Activated B cell treated with CpG ODN at 0.5 μM for 24 hours (primary cell): Measurements from ENCODE around the gene CCDC88B. TPM values are rescaled to one million over a fixed set of nuclear protein-coding genes. Genes with fewer than 3 reads are reported as not detected.

Source experiments
- ATAC-seq: fragments of 200-7000 bp; cut with Tn5 transposase; one replicate; pipeline ENCODE4 v1.10.0; 2021; ENCODE audit warnings: low read depth, mild to moderate bottlenecking, moderate library complexity
- CTCF ChIA-PET: fragments of 350-600 bp; sonication (Branson Sonifier 250); formaldehyde crosslinking; loops from one replicate; lab custom pipeline; 2021; ENCODE audit warnings: antibody characterized with exemption; lab: Charles Lee
- POLR2A ChIA-PET: fragments of 350-600 bp; sonication (Branson Sonifier 250); formaldehyde crosslinking; loops from one replicate; lab custom pipeline; 2021; ENCODE audit warnings: antibody characterized with exemption; lab: Charles Lee
- DNase-seq: peaks from one replicate; pipeline ENCODE4 v3.0.0; 2022
- H3K27ac Mint-ChIP-seq: one replicate; pipeline ENCODE4 v1.8.0; 2020; ENCODE audit warnings: mixed read lengths
- H3K27me3 Mint-ChIP-seq: one replicate; pipeline ENCODE4 v1.8.0; 2021; ENCODE audit warnings: mixed read lengths
- H3K36me3 Mint-ChIP-seq: one replicate; pipeline ENCODE4 v1.8.0; 2021; ENCODE audit warnings: low read depth, mixed read lengths
- H3K4me1 Mint-ChIP-seq: one replicate; pipeline ENCODE4 v1.8.0; 2021; ENCODE audit warnings: mixed read lengths
- H3K4me3 Mint-ChIP-seq: one replicate; pipeline ENCODE4 v1.8.0; 2020; ENCODE audit warnings: mild to moderate bottlenecking, mixed read lengths
- H3K9me3 Mint-ChIP-seq: one replicate; pipeline ENCODE4 v1.8.0; 2020; ENCODE audit warnings: mixed read lengths
- intact Hi-C: fragments of 100-400 bp; cut with micrococcal nuclease; formaldehyde crosslinking; loops from one replicate; pipeline ENCODE4 v1.15.1; 2024
- total RNA-seq: library from RNA; stranded (reverse); gene quantifications from 2 replicates; pipeline ENCODE4 v1.2.3, GENCODE V29; 2022
- TF ChIP-seq, protein P1 (sequence below): fragments of 200-600 bp; IDR thresholded peaks from one replicate; pipeline ENCODE4 v1.8.0; 2022; ENCODE audit warnings: antibody characterized with exemption, mild to moderate bottlenecking

The CCDC88B gene
- total RNA-seq, 1 donor from 2014 or later = 201 TPM

GRCh38 chr11:64331569-64332371, 8.2 kb upstream of the CCDC88B start:
- no peaks in the 10 kb centered on the region for H3K27me3 Mint-ChIP-seq
- H3K4me1 Mint-ChIP-seq = peaks cover 35% of the 10 kb centered on the region
- H3K27ac Mint-ChIP-seq = peak overlapping the region; percentile 5
- DNase-seq (peak; percentile 52), ATAC-seq (peak; percentile 32)
- ChIA-PET CTCF (interaction anchor here (0.6 to 3.4 kb wide), 11 partner anchors 8 to 357 kb away, joined by 3 to 56 read pairs (median 6); partner anchors contain the start of genes CCDC88B, ESRRA, PRDX5 and TRMT112), POLR2A (interaction anchor here (0.5 to 3.1 kb wide), 7 partner anchors 9 to 90 kb away, joined by 5 to 77 read pairs (median 11); partner anchors contain the start of genes CCDC88B, ESRRA, FKBP2 and PRDX5)
- peaks cover 2% of the 10 kb centered on the region for H3K36me3 Mint-ChIP-seq
- intact Hi-C loops = loop anchor here (1.0 kb wide), 1 partner anchor 13 kb away; the partner anchor contains the start of gene PRDX5
- TF ChIP-seq, protein P1, sequence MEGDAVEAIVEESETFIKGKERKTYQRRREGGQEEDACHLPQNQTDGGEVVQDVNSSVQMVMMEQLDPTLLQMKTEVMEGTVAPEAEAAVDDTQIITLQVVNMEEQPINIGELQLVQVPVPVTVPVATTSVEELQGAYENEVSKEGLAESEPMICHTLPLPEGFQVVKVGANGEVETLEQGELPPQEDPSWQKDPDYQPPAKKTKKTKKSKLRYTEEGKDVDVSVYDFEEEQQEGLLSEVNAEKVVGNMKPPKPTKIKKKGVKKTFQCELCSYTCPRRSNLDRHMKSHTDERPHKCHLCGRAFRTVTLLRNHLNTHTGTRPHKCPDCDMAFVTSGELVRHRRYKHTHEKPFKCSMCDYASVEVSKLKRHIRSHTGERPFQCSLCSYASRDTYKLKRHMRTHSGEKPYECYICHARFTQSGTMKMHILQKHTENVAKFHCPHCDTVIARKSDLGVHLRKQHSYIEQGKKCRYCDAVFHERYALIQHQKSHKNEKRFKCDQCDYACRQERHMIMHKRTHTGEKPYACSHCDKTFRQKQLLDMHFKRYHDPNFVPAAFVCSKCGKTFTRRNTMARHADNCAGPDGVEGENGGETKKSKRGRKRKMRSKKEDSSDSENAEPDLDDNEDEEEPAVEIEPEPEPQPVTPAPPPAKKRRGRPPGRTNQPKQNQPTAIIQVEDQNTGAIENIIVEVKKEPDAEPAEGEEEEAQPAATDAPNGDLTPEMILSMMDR = no peak
- H3K4me3 Mint-ChIP-seq = peak overlapping the region; percentile 2
- peaks cover under 1% of the 10 kb centered on the region for H3K9me3 Mint-ChIP-seq

DNA sequence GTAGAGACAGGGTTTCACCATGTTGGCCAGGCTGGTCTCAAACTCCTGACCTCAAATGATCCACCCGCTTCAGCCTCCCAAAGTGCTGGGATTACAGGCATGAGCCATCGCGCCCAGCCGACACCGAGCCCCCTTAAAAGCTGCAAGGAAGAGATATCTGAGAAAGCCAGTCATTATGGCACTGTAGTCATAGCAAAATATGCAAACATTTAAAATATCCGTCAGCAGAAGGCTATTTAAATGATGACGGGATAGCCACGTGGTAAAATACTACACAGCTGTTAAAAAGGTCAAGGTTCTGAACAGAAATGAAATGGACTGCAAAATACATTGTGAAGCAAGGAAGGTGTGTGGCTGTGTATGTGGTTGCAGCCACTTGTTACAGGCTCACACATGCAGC, 6.4 kb upstream of the CCDC88B start:
- peaks cover 11% of the 10 kb centered on the region for H3K36me3 Mint-ChIP-seq
- intact Hi-C loops = no loop called here
- ATAC-seq (no peak), DNase-seq (no peak)
- no peak overlapping the region for H3K27ac Mint-ChIP-seq
- CTCF ChIA-PET = interaction anchor here (2.2 to 3.3 kb wide), 3 partner anchors 16 to 29 kb away, joined by 13 to 14 read pairs (median 14); partner anchors contain the start of genes ESRRA, PRDX5 and TRMT112
- no peak overlapping the region for H3K4me3 Mint-ChIP-seq
- H3K4me1 Mint-ChIP-seq = peaks cover 46% of the 10 kb centered on the region
- H3K9me3 Mint-ChIP-seq = no peaks in the 10 kb centered on the region
- no peaks in the 10 kb centered on the region for H3K27me3 Mint-ChIP-seq
- TF ChIP-seq, protein P1 = no peak
- POLR2A ChIA-PET = interaction anchor here (0.6 to 2.9 kb wide), 4 partner anchors 9 to 1715 kb away, joined by 3 to 11 read pairs (median 6); no protein-coding TSS in a partner anchor

DNA sequence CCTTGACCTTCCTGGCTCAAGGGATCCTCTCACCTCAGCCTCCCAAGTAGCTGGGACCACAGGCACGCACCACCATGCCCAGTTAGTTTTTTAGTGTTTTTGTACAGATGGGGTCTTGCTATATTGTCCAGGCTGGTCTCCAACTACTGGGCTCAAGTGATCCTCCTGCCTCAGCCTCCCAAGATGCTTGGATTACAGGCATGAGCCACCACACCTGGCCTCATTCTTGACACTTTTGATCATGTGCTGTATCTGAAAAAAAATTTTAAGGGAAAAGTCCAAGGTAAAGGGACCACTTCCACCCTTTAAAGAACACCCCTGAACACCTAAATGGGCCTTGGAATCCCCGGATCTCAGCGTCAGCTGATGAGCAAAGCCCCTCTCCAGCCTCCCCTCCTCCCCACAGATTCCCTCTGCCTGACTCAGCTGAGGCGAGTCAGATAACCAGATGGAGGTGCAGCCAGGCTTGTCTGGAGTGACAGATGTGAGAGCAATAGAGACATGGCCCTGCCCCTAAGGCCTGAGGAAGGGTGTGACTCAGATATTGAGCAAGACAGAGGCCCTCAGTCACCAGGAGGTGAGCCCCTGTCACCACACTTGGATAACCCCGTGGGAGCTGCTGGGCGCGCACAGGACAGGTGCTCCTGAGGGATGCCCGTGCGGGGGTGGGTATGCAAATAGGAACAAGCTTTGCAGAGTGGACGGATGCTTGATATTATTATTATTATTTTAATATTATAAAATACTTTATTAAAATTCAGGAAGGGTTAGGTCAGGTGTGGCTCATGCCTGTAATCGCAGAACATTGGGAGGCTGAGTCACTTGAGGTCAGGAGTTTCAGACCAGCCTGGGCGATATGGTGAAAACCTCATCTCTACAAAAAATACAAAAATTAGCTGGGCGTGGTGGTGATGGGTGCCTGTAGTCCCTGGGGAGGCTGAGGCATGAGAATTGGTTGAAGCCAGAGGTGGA, 5.0 kb upstream of the CCDC88B start:
- peak; percentile 79 for ATAC-seq
- Mint-ChIP-seq H3K27me3 (no peaks in the 10 kb centered on the region), H3K9me3 (no peaks in the 10 kb centered on the region), H3K4me1 (peaks cover 59% of the 10 kb centered on the region), H3K27ac (peak overlapping the region; percentile 92), H3K36me3 (peaks cover 13% of the 10 kb centered on the region), H3K4me3 (peak overlapping the region; percentile 75)
- TF ChIP-seq, protein P1 = no peak
- CTCF ChIA-PET = interaction anchor here (0.9 to 2.2 kb wide), 5 partner anchors 18 to 114 kb away, joined by 5 to 15 read pairs (median 6); partner anchors contain the start of genes PRDX5 and TRMT112
- peak; percentile 61 for DNase-seq
- POLR2A ChIA-PET = interaction anchor here (0.6 to 2.9 kb wide), 17 partner anchors 9 to 1496 kb away, joined by 3 to 59 read pairs (median 3); partner anchors contain the start of genes BAD, ESRRA, FKBP2 and PPP1R14B
- intact Hi-C loops = loop anchor here (1.0 to 2.0 kb wide), 3 partner anchors 17 to 30 kb away; partner anchors contain the start of genes ESRRA, PRDX5 and RPS6KA4

GRCh38 chr11:64337538-64338249, 2.3 kb upstream of the CCDC88B start:
- intact Hi-C loops = no loop called here
- peaks cover 74% of the 10 kb centered on the region for H3K4me1 Mint-ChIP-seq
- no peaks in the 10 kb centered on the region for H3K27me3 Mint-ChIP-seq
- ATAC-seq = no peak
- peak overlapping the region; percentile 41 for H3K27ac Mint-ChIP-seq
- ChIA-PET POLR2A (interaction anchor here (0.6 to 5.3 kb wide), 3 partner anchors 20 to 513 kb away, joined by 4 to 94 read pairs (median 4); partner anchors contain the start of genes PRDX5 and TRMT112), CTCF (interaction anchor here (9.2 kb wide), 1 partner anchor 21 kb away, joined by 69 read pairs; the partner anchor contains the start of genes PRDX5 and TRMT112)
- no peaks in the 10 kb centered on the region for H3K9me3 Mint-ChIP-seq
- TF ChIP-seq, protein P1 = no peak
- DNase-seq = no peak
- H3K4me3 Mint-ChIP-seq = no peak overlapping the region
- H3K36me3 Mint-ChIP-seq = peaks cover 24% of the 10 kb centered on the region
